GM19328 (cell line): ENCODE data around the gene RXRA.

Source experiments
- ATAC-seq: cut with Tn5 transposase; IDR thresholded peaks from one replicate; pipeline ENCODE4 v1.9.1; 2021; ENCODE audit warnings: mild to moderate bottlenecking, moderate library complexity; ENCODE audit not compliant: unreplicated experiment

Gene RXRA

DNA sequence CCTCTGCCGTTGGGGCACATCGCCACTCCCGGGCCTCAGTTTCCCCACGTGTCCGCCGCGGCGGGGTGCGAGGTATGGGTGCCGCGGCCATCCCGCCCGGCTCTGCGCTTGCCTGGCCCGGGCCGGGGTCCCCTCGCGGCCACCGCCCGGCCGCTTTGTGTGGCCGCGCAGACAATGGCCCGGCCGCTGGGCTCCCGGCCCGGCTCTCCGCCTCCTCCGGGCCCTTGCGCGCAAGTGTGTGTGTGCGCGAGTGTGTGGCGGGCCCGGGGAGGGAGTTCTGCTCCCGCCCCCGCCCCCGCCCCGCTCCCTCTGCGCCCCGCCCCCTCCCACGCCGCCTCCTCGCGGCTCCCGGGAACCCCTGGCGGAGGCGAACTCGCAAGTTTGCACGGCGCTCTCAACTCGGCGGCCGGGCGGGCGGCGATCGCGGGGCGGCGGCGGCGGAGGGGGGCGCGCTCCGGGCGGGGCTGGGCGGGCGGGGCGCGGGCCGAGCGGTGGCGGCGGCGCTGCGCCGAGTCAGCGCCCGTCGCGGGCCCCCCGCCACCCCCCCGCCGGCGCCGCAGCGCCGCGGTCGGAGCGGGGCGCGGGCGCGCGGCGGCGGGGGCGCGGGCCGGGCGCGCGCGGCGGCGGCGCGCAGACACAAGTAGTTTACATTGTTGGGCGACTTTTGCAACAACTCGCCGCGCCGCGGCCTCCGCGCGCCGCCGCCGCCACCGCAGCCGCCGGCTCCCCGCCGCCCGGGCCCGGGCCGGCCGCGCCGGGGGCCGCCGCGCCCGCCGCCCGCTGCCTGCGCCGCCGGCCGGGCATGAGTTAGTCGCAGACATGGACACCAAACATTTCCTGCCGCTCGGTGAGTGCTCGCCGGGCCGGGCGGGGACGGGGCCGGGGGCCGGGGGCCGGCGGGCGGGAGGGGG is at the start of gene RXRA:
Gene RXRA, plus strand, starts transcription at position 643 of the 911 bp plus-strand sequence. Its CDS starts 177 bp downstream, at position 820.
- ATAC-seq = no peak

DNA sequence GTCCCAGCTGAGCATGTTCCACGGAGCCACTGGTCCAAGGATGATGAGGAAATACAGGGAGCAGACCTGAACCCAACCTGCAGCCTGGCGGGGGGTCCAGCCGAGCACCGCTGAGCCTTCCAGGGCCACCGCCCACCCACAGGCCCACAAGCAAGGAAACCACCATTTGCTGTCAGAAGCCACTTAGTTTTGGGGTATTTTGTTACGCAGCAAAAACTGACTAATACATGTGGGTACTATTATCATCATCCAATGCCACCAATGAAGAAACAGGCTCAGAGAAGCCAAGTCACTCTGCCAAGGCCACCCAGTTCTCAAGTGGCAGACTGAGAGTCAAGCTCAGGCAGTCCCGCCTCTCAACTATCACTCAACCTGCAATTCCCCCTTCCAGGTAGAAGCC is 48.0 kb upstream of the RXRA start:
- no peak for ATAC-seq

DNA sequence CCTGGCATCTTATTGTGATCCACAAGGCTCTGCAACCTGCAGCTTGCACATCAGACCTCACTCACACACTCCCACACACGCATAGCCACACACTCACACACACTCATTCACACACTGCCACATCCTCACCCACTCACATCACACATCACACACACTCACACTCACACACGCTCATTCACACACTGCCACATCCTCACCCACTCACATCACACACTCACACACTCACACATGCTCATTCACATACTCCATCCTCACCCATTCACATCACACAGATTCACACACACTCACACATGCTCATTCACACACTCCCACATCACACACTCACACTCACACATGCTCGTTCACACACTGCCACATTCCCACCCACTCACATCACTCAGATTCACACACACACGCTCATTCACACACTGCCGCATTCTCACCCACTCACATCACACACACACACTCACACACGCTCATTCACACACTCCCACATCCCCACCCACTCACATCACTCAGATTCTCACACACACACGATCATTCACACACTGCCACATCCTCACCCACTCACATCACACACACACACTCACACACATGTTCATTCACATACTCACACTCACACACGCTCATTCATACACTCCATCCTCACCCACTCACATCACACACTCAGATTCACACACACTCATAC is 47.1 kb upstream of the RXRA start:
- ATAC-seq = no peak

DNA sequence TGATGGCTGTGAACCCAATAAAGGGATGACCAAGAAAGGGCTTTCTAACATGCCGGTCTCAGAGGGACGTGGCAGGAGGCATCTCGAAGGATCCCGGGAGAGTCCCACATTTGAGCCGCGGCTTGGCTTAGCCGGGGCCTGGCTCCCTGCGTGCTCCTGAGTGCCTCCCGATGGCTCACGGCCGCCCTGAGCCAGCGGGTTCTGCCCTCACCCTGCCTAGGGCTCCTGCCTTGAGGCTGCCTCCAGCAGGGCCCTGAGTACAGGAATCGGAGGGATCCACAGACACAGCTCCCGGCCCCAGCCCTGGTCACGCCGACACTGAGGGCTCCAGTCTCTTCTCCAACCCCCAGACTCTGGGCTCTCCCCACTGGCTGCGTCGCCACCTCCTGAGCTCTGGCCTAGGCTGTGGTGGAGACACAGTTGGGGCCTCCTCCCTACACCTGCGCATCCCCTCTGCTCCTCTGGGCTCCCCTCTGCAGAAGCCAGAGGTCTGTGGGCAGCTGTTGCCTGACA is 44.1 kb upstream of the RXRA start:
- no peak for ATAC-seq

DNA sequence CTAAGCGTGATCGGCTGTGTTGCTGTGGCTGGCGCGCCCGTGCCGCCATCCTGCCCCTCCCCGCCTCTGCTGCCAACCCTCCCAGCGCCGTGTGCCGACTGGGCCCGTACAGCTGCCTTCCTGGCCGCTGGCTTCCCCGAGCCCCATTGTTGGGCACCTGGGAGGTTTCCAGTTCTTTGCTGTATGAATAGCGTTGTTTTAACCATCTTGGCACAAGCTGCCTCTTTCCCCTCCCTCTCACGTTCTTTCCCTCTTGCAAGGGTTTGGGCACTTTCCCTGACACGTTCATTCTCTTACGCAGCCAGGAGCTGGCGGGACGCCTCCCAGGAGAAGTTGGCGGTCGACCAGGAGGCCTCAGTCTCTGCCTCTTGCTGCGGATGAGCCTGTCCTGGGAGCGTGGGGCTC is 43.1 kb upstream of the RXRA start:
- no peak for ATAC-seq

DNA sequence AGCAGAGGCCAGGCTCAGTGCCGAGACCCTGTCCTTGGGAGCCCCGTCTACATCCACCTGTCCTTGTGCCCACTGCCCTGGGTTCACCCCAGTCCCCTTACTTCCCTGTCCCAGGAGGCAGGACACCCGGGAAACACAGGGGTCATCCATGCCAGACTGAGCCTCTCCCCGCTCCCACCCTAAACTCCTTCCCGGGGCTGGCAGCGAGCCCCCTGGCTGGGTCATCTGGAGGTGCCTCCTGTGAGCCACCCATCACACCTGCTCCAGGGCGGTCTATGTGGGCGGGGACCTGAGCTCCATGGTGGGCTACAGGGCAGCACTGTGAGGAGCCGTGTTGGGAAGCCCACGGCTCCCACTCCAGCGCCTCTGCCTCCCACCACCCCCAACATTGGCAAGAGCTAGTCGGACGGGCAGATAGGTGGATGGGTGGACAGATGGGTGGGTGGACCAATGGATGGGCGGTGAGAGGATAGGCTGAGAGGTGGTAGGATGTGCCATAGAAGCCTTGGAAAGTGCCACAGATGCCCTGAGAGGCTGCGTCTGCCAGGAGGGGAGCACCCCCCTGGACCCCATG is 42.5 kb upstream of the RXRA start:
- no peak for ATAC-seq

DNA sequence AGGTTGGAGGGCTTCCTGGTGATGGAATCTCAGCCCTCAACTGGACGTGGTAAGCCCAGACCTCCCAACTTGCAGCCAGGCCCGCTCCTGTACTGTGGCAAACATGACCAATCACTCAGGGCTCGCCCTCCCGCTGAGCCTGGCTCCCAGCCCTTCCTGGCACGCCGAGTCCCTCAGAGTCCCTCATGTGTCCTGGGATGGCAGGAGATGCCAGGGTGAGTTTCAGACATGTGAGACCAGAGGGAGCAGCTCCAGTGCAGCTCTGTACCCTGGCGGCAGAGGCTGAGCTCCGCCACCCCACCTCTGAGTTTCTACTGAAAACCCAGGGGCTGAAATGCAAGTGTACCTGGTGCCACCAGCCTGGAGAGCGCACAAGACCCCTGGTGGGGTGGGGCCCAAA is 42.0 kb upstream of the RXRA start:
- ATAC-seq = no peak

DNA sequence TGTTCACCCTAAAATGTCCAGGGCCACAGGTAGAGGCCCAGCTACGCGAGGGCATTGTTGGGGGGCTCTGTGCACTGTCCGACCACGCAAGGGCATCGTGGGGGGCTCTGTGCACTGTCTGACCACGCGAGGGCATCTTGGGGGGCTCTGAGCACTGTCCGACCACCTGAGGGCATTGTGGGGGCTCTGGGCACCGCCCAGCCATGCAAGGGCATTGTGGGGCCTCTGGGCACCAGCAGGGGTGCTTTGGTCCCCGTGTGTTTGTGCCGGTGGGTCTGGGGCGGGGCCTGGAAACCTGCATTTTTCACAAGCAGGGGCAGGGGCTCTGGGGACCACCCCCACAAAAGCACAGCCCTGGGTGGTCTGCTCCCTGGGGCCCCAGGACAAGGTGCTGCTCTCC is 41.5 kb upstream of the RXRA start:
- no peak for ATAC-seq

DNA sequence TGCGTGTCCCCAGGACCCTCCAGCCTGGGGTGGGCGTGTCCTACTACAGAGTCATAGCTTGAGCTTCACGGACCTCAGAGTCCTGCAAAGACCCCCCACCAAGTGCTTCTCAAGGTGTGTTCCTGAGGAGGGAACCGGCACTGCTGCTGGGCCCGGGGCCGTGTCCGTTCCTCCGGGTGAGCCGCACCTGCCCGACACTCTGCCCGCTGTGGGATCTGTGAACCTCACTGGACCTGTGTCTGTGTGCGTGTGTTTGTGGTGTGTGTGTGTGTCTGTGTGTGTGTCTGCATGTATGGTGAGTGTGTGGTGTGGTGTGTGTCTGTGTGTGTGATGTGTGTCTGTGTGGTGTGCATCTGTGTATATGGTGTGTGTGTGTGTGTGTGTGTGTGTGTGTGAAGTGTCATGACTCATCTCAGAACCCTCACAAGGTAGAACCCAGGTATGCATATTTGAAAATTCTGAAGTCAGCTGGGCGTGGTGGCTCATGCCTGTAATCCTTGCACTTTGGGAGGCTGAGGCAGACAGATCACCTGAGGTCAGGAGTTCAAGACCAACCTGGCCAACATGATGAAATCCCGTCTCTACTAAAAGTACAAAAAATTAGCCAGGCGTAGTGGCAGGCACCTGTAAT is 40.9 kb upstream of the RXRA start:
- no peak for ATAC-seq

DNA sequence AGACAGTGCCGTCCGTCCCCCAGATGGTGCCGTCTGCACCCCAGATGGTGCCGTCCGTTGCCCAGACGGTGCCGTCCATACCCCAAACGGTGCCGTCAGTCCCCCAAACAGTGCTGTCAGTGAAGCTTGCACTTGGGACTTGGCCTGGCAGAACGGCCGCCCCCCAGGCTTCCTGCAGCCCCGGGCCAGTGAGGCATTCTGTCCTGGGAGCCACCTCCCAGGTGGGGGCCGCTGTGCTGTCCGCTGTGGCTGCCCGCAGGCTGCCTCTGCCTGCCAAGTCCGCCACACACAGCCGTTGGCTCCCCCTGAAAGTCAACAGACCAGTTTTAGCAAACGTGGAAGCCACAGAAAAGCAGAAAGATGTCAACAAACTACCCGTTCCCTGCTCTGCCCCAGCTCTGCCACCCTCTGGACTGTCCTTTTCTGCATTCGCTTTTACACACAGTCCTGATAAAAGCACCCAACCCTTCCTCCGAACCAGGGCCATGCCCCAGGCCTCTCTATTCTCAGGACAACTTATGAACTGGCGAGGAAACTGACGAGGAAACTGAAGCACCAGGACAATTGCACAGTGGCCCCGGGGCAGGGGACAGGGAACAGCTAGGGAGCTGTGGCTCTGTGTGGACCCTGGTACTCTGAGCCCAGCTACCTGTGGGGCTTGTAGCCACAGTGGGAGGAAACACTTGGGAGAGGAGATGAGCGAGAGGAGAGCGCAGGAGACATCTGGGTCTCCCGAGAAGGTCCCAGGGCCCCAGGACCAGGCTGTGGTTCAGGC is 39.6 kb upstream of the RXRA start:
- no peak for ATAC-seq

DNA sequence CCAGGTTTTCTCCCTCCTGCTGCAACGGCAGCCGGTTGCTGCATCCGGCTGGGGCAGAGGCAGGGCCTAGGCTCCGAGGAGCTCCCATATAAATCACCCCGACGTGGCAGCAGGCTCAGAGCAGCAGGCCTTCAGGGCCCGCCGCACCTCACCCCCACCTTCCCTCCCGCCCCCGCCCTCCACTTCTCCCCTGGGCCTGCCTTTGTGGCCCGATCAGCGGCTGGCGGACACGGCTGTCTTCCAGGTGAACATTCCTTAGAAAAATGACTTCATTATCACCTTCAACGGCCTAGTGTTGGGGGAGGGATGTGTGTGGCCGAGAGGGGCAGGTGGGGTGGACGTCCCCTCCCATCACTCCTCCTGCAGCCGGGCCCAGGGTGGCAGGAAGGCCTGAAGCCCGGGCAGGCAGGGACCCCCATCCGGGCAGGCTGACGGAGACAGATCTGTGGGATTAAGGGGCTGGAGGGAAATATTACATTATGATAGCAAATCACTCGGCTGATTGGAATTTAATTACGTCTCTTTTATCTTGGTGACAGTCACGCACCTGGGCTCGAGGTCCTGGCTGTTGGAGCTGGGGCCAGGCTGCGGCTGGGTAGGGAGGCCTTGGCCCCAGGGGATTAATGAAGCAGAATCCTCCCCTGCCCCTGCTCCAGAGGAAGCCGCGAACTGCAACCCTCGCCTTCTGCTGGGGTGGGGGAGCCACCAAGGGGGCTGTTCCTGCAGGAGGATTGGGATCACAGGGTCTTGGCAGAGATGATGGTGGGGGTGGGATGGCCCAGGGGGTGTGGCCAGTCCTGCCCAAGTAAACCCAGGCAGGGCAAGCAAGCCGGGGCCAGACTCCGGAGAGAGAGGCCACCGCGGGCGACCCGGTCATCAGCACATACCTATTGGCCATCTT is 38.4 kb upstream of the RXRA start:
- no peak for ATAC-seq

DNA sequence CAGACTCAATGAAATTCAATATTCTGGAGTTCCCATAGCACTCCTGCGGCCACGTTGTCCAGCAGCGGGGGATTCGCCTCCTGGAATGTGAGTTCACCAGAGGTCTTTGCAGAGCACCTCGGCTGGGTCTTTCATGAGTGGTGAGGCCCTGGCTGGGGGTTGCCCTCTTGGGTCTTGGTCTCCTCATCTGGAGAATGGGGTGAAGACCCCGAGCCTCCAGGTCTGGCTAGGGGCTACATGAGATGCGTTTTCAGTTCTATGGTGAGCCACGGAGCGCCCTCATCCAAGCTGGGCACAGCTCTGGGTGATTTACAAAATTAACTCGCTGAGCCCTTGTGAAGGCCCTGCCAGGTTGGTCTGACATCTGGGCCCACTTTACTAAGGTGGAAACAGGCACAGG is 37.5 kb upstream of the RXRA start:
- no peak for ATAC-seq

DNA sequence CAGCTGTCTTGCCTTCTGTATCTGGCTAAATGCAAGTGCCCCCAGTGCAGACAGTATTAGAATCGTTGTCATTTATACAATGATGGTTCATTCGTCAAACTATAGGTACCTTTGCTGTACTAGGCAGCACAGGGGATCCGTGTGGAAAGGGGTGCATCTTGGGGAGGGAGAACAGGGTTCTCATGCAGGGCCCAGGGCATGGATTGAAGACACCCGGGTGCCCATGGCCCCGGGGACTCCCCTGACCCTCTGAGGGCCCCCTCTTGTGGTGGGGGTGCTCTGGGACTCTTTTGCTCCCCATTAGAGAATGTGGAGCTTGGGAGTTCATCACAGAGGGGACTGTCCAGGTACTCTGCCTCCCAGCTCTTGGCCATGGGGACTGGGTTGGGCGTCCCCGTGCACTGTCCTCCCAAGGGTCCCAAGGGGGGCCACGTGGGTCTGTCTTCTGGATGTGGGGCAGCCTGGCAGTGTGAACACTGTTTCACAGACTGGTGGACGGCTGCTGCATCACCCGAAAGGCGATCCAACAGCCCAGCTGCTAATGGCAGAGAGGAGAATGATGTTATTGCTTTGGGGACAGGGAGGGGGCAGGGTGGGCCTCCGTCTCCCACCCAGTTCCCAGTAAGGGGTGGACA is 36.9 kb upstream of the RXRA start:
- ATAC-seq = no peak

DNA sequence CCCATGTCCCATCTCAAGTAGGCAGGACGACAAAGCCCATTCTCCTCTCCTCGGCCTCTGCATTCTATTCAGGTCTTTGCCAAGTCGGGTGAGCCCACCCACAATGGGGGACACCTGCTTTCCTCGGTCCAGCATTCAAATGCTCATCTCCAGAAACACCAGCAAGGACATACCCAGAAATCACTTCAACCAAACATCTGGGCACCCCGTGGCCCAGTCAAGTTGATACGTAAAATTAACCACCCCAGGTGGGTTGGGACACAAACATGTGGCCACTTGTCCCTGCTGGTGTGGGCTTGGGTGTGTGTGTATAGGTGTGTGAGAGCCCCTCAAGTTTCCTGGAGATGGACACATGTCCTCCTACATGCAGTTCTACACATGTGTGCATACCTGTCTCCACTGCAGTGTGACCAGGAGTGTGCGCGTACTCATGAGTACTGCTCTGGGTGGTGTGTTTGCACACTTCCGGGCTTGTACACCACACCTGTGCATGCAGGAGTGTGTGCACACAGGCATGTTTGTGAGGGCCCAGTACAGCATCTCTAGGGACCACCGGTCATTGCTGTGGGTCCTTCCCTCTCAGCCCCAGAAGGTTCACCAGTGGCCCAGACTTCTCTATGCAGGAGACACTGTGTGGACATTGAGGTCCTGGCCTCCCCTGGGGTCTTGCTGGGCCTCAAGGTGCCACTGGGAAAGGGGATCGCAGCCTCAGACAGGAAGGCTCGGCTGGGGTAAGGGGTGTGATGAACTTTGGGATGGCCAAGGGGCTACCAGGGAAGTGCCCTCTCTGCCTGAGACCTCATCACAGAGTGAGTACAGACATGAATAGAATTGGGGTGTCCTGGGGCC is 35.4 kb upstream of the RXRA start:
- ATAC-seq = no peak

DNA sequence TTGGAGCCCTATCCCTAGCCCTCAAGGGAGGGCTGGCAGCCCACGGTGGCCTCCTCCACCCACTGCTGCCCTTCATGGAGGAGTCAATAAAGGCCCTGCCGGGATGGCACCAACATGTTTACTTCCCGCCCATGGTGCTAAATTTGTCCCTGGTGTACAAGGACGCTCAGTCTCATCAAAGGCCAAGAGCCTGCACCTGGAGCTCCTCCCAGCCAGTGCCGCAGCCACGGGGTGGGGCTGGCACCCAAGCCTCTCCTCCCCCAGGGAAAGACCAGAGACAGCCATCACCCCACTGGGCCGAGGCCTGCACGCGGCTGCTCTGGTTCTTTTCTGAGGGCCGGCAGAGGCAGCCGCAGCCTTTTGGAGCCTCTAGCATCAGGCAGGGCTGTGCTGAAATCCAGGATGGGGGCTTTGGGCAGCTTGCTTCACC is 34.8 kb upstream of the RXRA start:
- ATAC-seq = no peak

DNA sequence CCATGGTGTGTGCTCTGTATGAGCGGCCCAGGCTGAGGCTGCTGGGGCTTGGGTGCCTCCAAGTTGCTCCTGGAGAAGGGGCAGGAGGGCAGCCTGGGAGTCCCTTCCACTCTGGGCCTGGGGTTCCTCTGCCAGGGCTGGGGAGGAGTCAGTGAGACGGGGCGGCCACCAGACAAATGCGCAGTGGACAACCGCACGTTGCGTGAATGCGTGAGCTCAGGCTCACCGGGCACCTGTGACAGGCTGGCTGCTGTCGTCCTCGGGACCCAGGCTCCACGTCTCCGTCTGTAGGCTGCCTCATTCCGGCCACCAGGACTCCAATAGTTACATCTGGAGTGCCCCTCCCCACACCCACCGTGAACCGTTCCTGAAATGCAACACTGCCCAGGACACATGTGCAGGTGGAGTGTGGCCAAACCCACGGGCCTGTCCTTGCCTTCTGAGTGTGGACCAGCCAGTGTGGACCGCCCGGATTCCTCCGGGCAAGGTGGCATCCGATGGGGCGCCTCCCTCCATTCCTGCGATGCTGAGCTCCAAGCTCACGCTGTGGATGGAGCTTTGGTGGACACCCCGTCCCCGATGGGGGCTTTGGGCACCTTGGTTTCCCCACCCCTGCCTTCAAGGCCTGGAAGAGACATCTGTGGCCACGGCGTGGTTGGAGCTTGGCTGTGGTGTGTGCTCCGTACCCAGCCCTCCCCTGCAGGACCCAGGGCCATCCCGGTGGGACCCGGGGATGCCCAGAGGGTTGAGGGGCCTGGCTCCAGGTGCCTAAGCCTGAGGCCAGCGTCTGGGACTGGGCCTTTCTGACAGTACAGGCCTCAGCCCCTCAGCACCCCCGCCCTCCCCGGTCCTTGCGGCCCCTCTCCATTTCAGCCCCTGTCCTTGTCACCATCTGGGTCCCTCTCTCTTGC is 34.0 kb upstream of the RXRA start:
- ATAC-seq = no peak

DNA sequence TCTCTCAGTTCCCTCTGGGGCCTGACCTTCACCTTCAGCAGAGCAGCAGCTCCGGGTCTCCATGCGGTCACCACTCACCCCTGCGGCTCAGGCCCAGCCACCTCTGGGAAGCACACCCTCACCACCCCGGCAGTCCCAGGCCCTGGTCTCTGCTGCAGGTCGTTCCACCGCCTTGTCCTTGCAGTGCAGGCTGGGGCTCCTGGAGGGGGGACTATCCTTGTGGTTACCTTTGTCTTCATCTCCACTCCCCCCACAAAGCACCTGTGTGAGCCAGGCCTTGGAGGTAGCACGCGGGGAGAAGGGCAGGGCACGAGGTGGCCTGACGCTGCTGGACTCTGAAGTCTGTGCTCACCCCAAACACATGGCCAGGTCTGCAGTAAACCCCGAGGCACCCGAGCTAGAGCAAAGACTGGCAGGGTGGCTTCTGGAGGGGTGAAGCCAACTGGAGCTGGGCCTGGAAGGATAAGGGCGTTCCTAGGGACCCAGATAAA is 33.2 kb upstream of the RXRA start:
- no peak for ATAC-seq
